GM23338 (cell line): ENCODE measurements around the gene STEEP1. TPM values are rescaled to one million over a fixed set of nuclear protein-coding genes. Genes with fewer than 3 reads are reported as not detected.
A peak's percentile ranks its signal among the peaks of the same experiment; 100 is the strongest.

ENCODE experiments used
- ATAC-seq: fragments of 200-7000 bp; cut with Tn5 transposase; 3 replicates; pipeline ENCODE4 v1.9.1; 2020
- DNase-seq: peaks from one replicate; pipeline ENCODE4 v3.0.0-alpha.2; 2015; ENCODE audit warnings: low spot score
- H2AFZ ChIP-seq: fragments of 200-600 bp; sonication (generic); 2 replicates; pipeline ENCODE4 v1.8.0; 2016; ENCODE audit warnings: antibody characterized with exemption, mild to moderate bottlenecking, moderate library complexity
- H3F3A ChIP-seq: fragments of 200-600 bp; sonication (generic); replicated peaks from 2 replicates; pipeline ENCODE4 v1.8.0; 2017; ENCODE audit warnings: antibody characterized with exemption, mixed run types, low read depth
- H3K27ac ChIP-seq: fragments of 200-600 bp; sonication (generic); 2 replicates; pipeline ENCODE4 v1.6.1; 2016; ENCODE audit warnings: low read depth
- H3K27me3 ChIP-seq: fragments of 200-600 bp; sonication (generic); 2 replicates; pipeline ENCODE4 v1.8.0; 2016; ENCODE audit warnings: mild to moderate bottlenecking, mixed run types, moderate library complexity; ENCODE audit not compliant: insufficient read depth
- H3K36me3 ChIP-seq: fragments of 200-600 bp; sonication (generic); 2 replicates; pipeline ENCODE4 v1.8.0; 2016; ENCODE audit warnings: mild to moderate bottlenecking; ENCODE audit not compliant: insufficient read depth
- H3K4me1 ChIP-seq: fragments of 200-600 bp; sonication (generic); 2 replicates; pipeline ENCODE4 v1.8.0; 2016; ENCODE audit warnings: mild to moderate bottlenecking, moderate library complexity; ENCODE audit not compliant: insufficient read depth
- H3K4me2 ChIP-seq: fragments of 200-600 bp; sonication (generic); 2 replicates; pipeline ENCODE4 v1.7.1; 2017; ENCODE audit warnings: mixed run types
- H3K4me3 ChIP-seq: fragments of 200-600 bp; sonication (generic); 2 replicates; pipeline ENCODE4 v1.6.1; 2016; ENCODE audit warnings: mixed run types
- H3K79me2 ChIP-seq: fragments of 200-600 bp; sonication (generic); replicated peaks from 2 replicates; pipeline ENCODE4 v1.8.0; 2017; ENCODE audit warnings: mild to moderate bottlenecking; ENCODE audit not compliant: insufficient read depth
- H3K9me2 ChIP-seq: fragments of 200-600 bp; sonication (generic); 2 replicates; pipeline ENCODE4 v1.8.0; 2017; ENCODE audit not compliant: insufficient read depth
- H4K20me1 ChIP-seq: fragments of 200-600 bp; sonication (generic); replicated peaks from 2 replicates; pipeline ENCODE4 v1.8.0; 2017; ENCODE audit warnings: mild to moderate bottlenecking; ENCODE audit not compliant: insufficient read depth
- H3K27ac Mint-ChIP-seq: 2 replicates; pipeline ENCODE4 v1.8.0; 2020; ENCODE audit warnings: inconsistent platforms, mild to moderate bottlenecking, moderate library complexity, mixed read lengths
- H3K27me3 Mint-ChIP-seq: 3 replicates; pipeline ENCODE4 v1.8.0; 2022; ENCODE audit warnings: low read depth, mild to moderate bottlenecking, moderate library complexity, mixed read lengths, inconsistent platforms; ENCODE audit not compliant: insufficient read depth, poor library complexity
- H3K36me3 Mint-ChIP-seq: 3 replicates; pipeline ENCODE4 v1.8.0; 2021; ENCODE audit warnings: low read depth, mild to moderate bottlenecking, inconsistent platforms, moderate library complexity, mixed read lengths
- H3K4me1 Mint-ChIP-seq: 3 replicates; pipeline ENCODE4 v1.8.0; 2020; ENCODE audit warnings: mild to moderate bottlenecking, inconsistent platforms, mixed read lengths
- H3K4me3 Mint-ChIP-seq: 3 replicates; pipeline ENCODE4 v1.8.0; 2021; ENCODE audit warnings: moderate library complexity, mild to moderate bottlenecking, inconsistent platforms, mixed read lengths
- H3K9me3 Mint-ChIP-seq: 3 replicates; pipeline ENCODE4 v1.8.0; 2020; ENCODE audit warnings: moderate library complexity, mild to moderate bottlenecking, inconsistent platforms, mixed read lengths
- CREB1 ChIP-seq: fragments of 250-450 bp; sonication (Bioruptor Pico); IDR thresholded peaks from 2 replicates; pipeline ENCODE4 v1.5.0; 2020; ENCODE audit warnings: low read depth, mild to moderate bottlenecking, moderate library complexity
- EZH2 ChIP-seq: fragments of 200-600 bp; sonication (generic); IDR thresholded peaks from one replicate; pipeline ENCODE4 v1.8.0; 2017; ENCODE audit warnings: antibody characterized with exemption, mild to moderate bottlenecking, low read depth; ENCODE audit not compliant: unreplicated experiment
- EZH2phosphoT487 ChIP-seq: fragments of 200-600 bp; sonication (generic); IDR thresholded peaks from one replicate; pipeline ENCODE4 v1.8.1; 2018; ENCODE audit warnings: antibody characterized with exemption; ENCODE audit not compliant: unreplicated experiment
- ZNF331 ChIP-seq: fragments of 250-450 bp; sonication (Bioruptor Pico); IDR thresholded peaks from 2 replicates; pipeline ENCODE4 v1.5.0; 2020; ENCODE audit warnings: low read depth, mild to moderate bottlenecking, moderate library complexity
- ZNF462 ChIP-seq: fragments of 250-450 bp; sonication (Bioruptor Pico); IDR thresholded peaks from 2 replicates; pipeline ENCODE4 v1.5.0; 2020; ENCODE audit warnings: mild to moderate bottlenecking, moderate library complexity
- polyA plus RNA-seq: library from polyadenylated mRNA; unstranded; fragments of >200 nt; fragmentation: Nextera tagmentation; extraction: Ambion mirVana; gene quantifications from 2 replicates; pipeline ENCODE4 v1.2.1, GENCODE V29; 2016
- total RNA-seq: library from RNA; depleted of rRNA; stranded (reverse); fragments of >200 nt; shearing (Covaris generic); gene quantifications from 2 replicates; pipeline ENCODE4 v1.2.3, GENCODE V29; 2014
- TF ChIP-seq, protein P1 (sequence below): IDR thresholded peaks from one replicate; pipeline ENCODE4 v1.6.1; 2018; ENCODE audit warnings: antibody characterized with exemption; ENCODE audit not compliant: unreplicated experiment

Gene STEEP1
- total and polyA plus RNA-seq, 2 experiments from 2014 or later = 16.6 to 42.3 TPM

GRCh38 chrX:119607018-119607389 lies 41.8 kb upstream of the STEEP1 start:
- no peaks in the 10 kb centered on the region for H3K9me2 ChIP-seq
- ATAC-seq = no peak
- Mint-ChIP-seq H3K4me1 (peaks cover 13% of the 10 kb centered on the region), H3K27ac (no peak overlapping the region), H3K36me3 (peaks cover 2% of the 10 kb centered on the region; the same call in 1 of the 3 replicates), H3K27me3 (peaks cover 14% of the 10 kb centered on the region), H3K4me3 (peak overlapping the region; percentile 84), H3K9me3 (no peaks in the 10 kb centered on the region; the same call in 2 of the 3 replicates)
- DNase-seq = no peak
- H3K79me2 ChIP-seq = peaks cover 16% of the 10 kb centered on the region
- peak overlapping the region; percentile 78; the same call in 1 of the 2 replicates for H2AFZ ChIP-seq
- H3K27ac ChIP-seq = no peak overlapping the region
- peaks cover 46% of the 10 kb centered on the region for H3K27me3 ChIP-seq
- TF ChIP-seq EZH2phosphoT487 = no peak
- TF ChIP-seq CREB1 (CRISPR knock-in tag) = no peak
- TF ChIP-seq ZNF331 (CRISPR knock-in tag) = no peak
- no peak for TF ChIP-seq ZNF462 (CRISPR knock-in tag)
- TF ChIP-seq, protein P1, sequence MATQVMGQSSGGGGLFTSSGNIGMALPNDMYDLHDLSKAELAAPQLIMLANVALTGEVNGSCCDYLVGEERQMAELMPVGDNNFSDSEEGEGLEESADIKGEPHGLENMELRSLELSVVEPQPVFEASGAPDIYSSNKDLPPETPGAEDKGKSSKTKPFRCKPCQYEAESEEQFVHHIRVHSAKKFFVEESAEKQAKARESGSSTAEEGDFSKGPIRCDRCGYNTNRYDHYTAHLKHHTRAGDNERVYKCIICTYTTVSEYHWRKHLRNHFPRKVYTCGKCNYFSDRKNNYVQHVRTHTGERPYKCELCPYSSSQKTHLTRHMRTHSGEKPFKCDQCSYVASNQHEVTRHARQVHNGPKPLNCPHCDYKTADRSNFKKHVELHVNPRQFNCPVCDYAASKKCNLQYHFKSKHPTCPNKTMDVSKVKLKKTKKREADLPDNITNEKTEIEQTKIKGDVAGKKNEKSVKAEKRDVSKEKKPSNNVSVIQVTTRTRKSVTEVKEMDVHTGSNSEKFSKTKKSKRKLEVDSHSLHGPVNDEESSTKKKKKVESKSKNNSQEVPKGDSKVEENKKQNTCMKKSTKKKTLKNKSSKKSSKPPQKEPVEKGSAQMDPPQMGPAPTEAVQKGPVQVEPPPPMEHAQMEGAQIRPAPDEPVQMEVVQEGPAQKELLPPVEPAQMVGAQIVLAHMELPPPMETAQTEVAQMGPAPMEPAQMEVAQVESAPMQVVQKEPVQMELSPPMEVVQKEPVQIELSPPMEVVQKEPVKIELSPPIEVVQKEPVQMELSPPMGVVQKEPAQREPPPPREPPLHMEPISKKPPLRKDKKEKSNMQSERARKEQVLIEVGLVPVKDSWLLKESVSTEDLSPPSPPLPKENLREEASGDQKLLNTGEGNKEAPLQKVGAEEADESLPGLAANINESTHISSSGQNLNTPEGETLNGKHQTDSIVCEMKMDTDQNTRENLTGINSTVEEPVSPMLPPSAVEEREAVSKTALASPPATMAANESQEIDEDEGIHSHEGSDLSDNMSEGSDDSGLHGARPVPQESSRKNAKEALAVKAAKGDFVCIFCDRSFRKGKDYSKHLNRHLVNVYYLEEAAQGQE = no peak
- TF ChIP-seq EZH2 = no peak
- no peaks in the 10 kb centered on the region for H3F3A ChIP-seq
- H3K4me1 ChIP-seq = no peaks in the 10 kb centered on the region
- peak overlapping the region; percentile 61 for H3K4me3 ChIP-seq
- H3K4me2 ChIP-seq = peak overlapping the region; percentile 81
- H3K36me3 ChIP-seq = no peaks in the 10 kb centered on the region
- no peaks in the 10 kb centered on the region; the same call in 1 of the 2 replicates for H4K20me1 ChIP-seq
